Fibroblast of villous mesenchyme (primary cell): ENCODE measurements around the gene EMSY. TPM values are rescaled to one million over a fixed set of nuclear protein-coding genes. Genes with fewer than 3 reads are reported as not detected.
"Not testable (repeated sequence)": the region's sequence is repeated elsewhere in the genome, so short reads cannot be mapped to it uniquely, and the experiment has no call there.

Experiments
- DNase-seq: peaks from one replicate; pipeline ENCODE4 v3.0.0-alpha.2; 2010; ENCODE audit warnings: low read depth
- H3K4me3 ChIP-seq: 2 replicates; pipeline ENCODE4 v1.5.1; 2011; ENCODE audit warnings: low read depth, mild to moderate bottlenecking, low read length
- CTCF ChIP-seq: IDR thresholded peaks from 2 replicates; pipeline ENCODE4 v1.5.1; 2012; ENCODE audit warnings: low read depth, mild to moderate bottlenecking, low read length; ENCODE audit not compliant: insufficient read depth
- total RNA-seq: library from RNA; depleted of rRNA; stranded (reverse); fragments of >200 nt; gene quantifications from 2 replicates; pipeline ENCODE4 v1.2.3, GENCODE V29; 2012

EMSY gene
- total RNA-seq, 1 donor = 22.0 TPM

GRCh38 chr11:76568621-76569020 lies 123.8 kb downstream of the EMSY start:
- TF ChIP-seq CTCF = no peak
- DNase-seq = no peak

GRCh38 chr11:76572181-76572875 lies 127.5 kb downstream of the EMSY start:
- not testable (repeated sequence) for H3K4me3 ChIP-seq, DNase-seq

More at GRCh38 chr11:76568621-76569020, 123.8 kb downstream of the EMSY start:
- H3K4me3 ChIP-seq = no peak overlapping the region

- DNase-seq = peak; percentile 39
- TF ChIP-seq CTCF = no peak
- no peak overlapping the region for H3K4me3 ChIP-seq
Observed at GRCh38 chr11:76574406-76574805, 129.6 kb downstream of the EMSY start.

GRCh38 chr11:76574879-76575278 lies 130.1 kb downstream of the EMSY start:
- no peak overlapping the region for H3K4me3 ChIP-seq
- no peak for DNase-seq
- no peak for TF ChIP-seq CTCF

- peak; percentile 91 for DNase-seq
- TF ChIP-seq CTCF = no peak
- no peak overlapping the region for H3K4me3 ChIP-seq
Observed at GRCh38 chr11:76577226-76577920, 132.6 kb downstream of the EMSY start.

GRCh38 chr11:76577921-76578653 lies 133.3 kb downstream of the EMSY start:
- H3K4me3 ChIP-seq = no peak overlapping the region
- no peak for TF ChIP-seq CTCF
- peak; percentile 58 for DNase-seq

- TF ChIP-seq CTCF = no peak
- no peak overlapping the region for H3K4me3 ChIP-seq
- DNase-seq = peak; percentile 73
Observed at GRCh38 chr11:76578654-76579055, 133.8 kb downstream of the EMSY start.
